Endothelial cell (in vitro differentiated cells): ENCODE results near the gene VSIR. TPM values are rescaled to one million over a fixed set of nuclear protein-coding genes. Genes with fewer than 3 reads are reported as not detected.

Experiments
- DNase-seq: peaks from one replicate; pipeline ENCODE4 v3.0.0; 2021; ENCODE audit warnings: low spot score
- H3K27ac Mint-ChIP-seq: one replicate; pipeline ENCODE4 v1.8.0; 2021; ENCODE audit warnings: mixed read lengths, inconsistent platforms; ENCODE audit not compliant: unreplicated experiment
- H3K27me3 Mint-ChIP-seq: one replicate; pipeline ENCODE4 v1.8.0; 2021; ENCODE audit warnings: mild to moderate bottlenecking, moderate library complexity, mixed read lengths, inconsistent platforms; ENCODE audit not compliant: unreplicated experiment
- H3K36me3 Mint-ChIP-seq: one replicate; pipeline ENCODE4 v1.8.0; 2021; ENCODE audit warnings: mild to moderate bottlenecking, low read depth, mixed read lengths, inconsistent platforms; ENCODE audit not compliant: unreplicated experiment
- H3K4me1 Mint-ChIP-seq: one replicate; pipeline ENCODE4 v1.8.0; 2021; ENCODE audit warnings: mild to moderate bottlenecking, mixed read lengths, inconsistent platforms; ENCODE audit not compliant: unreplicated experiment
- H3K4me3 Mint-ChIP-seq: one replicate; pipeline ENCODE4 v1.8.0; 2021; ENCODE audit warnings: mild to moderate bottlenecking, mixed read lengths, inconsistent platforms; ENCODE audit not compliant: unreplicated experiment
- H3K9me3 Mint-ChIP-seq: one replicate; pipeline ENCODE4 v1.8.0; 2021; ENCODE audit warnings: mixed read lengths, inconsistent platforms; ENCODE audit not compliant: unreplicated experiment
- total RNA-seq: library from RNA; stranded (reverse); fragmentation: NEBNext Ultra II Directional; extraction: Animal tissue kit (Norgen Biotek cat#: 25700); gene quantifications from one replicate; pipeline ENCODE4 v1.2.1, GENCODE V29; 2021; ENCODE audit not compliant: unreplicated experiment
- TF ChIP-seq, protein P1 (sequence below): fragments of 200-600 bp; sonication (generic); IDR thresholded peaks from one replicate; pipeline ENCODE4 v1.5.0; 2021; ENCODE audit warnings: antibody characterized with exemption; ENCODE audit not compliant: unreplicated experiment

The VSIR gene
- total RNA-seq, 1 donor from 2014 or later, result 86.1 TPM

DNA sequence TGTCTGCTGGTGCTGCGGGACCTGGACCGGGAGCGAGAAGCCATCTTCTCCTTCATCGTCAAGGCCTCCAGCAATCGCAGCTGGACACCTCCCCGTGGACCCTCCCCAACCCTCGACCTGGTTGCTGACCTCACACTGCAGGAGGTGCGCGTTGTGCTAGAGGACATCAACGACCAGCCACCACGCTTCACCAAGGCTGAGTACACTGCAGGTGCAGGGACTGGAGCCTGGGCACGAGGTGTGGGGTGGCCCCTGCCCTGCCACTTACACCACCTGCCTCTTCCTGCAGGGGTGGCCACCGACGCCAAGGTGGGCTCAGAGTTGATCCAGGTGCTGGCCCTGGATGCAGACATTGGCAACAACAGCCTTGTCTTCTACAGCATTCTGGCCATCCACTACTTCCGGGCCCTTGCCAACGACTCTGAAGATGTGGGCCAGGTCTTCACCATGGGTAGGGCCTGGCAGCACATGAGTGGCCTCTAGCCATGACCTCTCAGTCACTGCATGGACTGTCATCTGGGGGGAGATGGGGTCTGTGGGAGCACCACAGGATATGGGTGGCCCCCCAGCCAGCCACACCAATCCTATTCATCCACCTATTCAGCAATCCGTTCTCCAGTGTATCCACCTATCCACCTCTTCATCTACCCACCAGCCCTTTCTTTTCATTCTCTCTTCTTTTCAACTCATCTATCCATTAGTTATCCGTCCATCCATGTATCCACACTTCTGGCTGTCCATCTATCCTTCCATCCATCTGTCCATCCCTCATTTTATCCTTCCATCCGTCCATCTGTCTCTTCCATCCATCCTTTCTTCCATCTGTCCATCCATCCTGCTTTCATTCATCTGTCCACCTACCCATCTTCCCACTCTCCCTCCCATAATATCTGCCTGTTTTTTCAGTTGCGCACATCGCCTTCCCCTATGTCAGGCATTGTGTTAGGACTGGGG lies 34.5 kb upstream of the VSIR start:
- TF ChIP-seq, protein P1, sequence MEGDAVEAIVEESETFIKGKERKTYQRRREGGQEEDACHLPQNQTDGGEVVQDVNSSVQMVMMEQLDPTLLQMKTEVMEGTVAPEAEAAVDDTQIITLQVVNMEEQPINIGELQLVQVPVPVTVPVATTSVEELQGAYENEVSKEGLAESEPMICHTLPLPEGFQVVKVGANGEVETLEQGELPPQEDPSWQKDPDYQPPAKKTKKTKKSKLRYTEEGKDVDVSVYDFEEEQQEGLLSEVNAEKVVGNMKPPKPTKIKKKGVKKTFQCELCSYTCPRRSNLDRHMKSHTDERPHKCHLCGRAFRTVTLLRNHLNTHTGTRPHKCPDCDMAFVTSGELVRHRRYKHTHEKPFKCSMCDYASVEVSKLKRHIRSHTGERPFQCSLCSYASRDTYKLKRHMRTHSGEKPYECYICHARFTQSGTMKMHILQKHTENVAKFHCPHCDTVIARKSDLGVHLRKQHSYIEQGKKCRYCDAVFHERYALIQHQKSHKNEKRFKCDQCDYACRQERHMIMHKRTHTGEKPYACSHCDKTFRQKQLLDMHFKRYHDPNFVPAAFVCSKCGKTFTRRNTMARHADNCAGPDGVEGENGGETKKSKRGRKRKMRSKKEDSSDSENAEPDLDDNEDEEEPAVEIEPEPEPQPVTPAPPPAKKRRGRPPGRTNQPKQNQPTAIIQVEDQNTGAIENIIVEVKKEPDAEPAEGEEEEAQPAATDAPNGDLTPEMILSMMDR, result no peak
- Mint-ChIP-seq H3K4me1 (peaks cover 5% of the 10 kb centered on the region), H3K9me3 (no peaks in the 10 kb centered on the region), H3K27me3 (peaks cover 7% of the 10 kb centered on the region), H3K27ac (no peak overlapping the region), H3K4me3 (no peak overlapping the region), H3K36me3 (no peaks in the 10 kb centered on the region)
- no peak for DNase-seq

DNA sequence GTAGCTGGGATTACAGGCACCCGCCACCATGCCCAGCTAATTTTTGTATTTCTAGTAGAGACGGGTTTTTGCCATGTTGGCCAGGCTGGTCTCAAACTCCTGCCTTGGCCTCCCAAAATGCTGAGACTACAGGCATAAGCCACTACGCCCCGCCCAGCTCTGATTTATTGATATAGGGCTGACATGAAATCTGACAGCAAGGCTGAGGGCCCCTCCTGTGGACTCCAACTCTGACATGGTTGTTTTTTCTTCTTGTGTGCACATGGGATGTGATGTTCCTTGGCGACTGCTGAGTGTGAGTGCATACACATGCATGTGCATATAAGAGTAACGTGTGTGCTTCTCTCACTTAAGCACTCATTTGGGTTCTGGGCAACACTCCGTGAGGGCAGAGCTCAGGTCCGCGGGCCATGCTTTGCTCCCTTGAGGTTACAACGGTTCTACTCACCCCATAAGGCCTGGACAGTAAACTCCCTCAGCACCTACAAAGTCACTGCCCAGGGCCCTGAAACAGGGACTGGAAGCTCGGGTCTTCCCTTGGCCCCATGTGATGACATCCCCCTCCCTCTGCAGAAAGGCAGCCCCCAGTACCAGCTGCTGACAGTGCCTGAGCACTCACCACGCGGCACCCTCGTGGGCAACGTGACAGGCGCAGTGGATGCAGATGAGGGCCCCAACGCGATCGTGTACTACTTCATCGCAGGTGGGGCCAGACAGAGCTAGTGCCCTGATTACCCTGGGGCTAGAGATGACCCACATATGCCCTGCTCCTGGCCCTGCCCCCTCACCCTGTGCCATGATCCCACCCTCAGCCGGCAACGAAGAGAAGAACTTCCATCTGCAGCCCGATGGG lies 33.6 kb upstream of the VSIR start:
- Mint-ChIP-seq H3K4me1 (peaks cover 5% of the 10 kb centered on the region), H3K9me3 (no peaks in the 10 kb centered on the region), H3K27ac (no peak overlapping the region), H3K27me3 (peaks cover 6% of the 10 kb centered on the region), H3K4me3 (no peak overlapping the region), H3K36me3 (no peaks in the 10 kb centered on the region)
- TF ChIP-seq, protein P1, result no peak
- no peak for DNase-seq

DNA sequence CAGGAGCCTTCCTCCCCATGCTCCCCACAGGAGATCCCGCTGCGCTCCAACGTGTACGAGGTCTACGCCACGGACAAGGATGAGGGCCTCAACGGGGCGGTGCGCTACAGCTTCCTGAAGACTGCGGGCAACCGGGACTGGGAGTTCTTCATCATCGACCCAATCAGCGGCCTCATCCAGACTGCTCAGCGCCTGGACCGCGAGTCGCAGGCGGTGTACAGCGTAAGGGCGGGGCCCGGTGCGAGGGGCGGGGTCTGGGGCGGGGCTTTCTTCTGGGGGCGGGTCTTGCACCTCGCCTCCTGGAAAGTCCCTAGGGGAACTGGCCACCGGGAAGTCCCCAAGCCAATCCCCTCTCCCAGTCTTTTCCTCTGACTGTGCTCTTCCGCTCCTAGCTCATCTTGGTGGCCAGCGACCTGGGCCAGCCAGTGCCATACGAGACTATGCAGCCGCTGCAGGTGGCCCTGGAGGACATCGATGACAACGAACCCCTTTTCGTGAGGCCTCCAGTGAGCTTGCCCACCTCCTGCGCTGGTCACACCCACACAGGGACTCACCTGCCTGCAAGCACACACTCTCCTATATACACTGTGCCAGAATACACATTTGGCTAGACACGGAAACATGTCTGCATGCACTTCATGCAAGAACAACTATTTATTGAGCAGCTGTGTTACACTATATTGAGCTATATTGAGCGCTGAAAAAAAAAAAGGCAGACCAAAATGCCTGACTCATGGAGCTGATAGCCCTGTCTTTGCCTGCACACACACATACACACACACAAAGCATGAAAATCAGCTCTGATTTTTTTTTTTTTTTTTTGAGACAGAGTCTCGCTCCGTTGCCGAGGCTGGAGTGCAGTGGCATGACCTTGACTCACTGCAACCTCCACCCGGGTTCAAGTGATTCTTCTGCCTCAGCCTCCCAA lies 32.7 kb upstream of the VSIR start:
- Mint-ChIP-seq H3K36me3 (no peaks in the 10 kb centered on the region), H3K4me1 (peaks cover 5% of the 10 kb centered on the region), H3K9me3 (no peaks in the 10 kb centered on the region), H3K4me3 (no peak overlapping the region), H3K27ac (no peak overlapping the region), H3K27me3 (peaks cover 7% of the 10 kb centered on the region)
- TF ChIP-seq, protein P1, result no peak
- no peak for DNase-seq

DNA sequence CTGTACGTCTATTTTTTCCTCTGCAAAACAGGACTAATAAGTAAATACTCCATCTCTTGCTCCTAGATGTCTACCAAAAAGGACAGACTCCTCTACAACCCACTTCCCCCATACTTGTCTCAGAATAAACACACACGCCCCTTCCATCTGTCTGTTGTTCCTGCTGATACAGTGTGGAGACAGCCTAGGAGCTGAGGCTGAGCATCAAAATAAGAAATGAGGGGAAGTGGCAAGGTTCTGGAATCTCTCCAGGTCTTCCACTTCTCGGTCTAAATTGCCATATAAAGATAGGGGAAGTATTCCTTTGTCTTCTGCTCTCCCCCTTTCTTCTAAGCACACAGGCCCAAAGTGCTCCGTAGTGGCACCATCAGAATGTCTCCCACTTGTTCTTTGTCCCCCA lies 30.8 kb upstream of the VSIR start:
- H3K4me1 Mint-ChIP-seq, result peaks cover 5% of the 10 kb centered on the region
- no peaks in the 10 kb centered on the region for H3K9me3 Mint-ChIP-seq
- H3K27ac Mint-ChIP-seq, result no peak overlapping the region
- no peaks in the 10 kb centered on the region for H3K36me3 Mint-ChIP-seq
- TF ChIP-seq, protein P1, result no peak
- H3K27me3 Mint-ChIP-seq, result peaks cover 7% of the 10 kb centered on the region
- H3K4me3 Mint-ChIP-seq, result no peak overlapping the region
- no peak for DNase-seq
